Measurements from ENCODE around the gene ARHGEF28.

ARHGEF28 gene

DNA sequence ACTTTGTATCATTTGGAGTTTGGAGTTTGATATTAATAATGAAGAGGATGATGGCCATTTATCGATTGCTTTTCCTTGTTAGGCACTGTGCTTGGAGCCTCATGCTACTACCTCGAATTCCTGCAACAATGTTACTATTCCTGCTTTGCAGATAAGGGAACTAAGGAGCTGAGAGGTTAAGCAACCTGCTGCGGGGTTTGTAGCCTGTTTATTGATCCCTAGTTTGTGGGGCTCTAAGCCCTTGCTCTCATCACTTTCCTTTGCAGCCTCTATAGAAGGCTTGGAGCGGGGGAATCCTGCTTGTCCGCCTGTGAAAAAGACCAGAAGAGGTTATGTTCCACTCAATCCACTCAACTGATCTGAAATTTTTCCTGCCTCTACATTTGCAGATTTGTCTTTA, 15.8 kb downstream of the ARHGEF28 start:
- Histone ChIP-seq H3K4me1 (ENCODE audit: control insufficient read depth in 1 of 2, insufficient read depth in 2 of 2, low read length in 2 of 2) (peaks cover 0 to 3% of the 10 kb centered on the region in 2 experiments), H3K14ac (ENCODE audit: low read length) (no peak overlapping the region), H3K4ac (ENCODE audit: low read depth, low read length) (no peak overlapping the region), H3K27me3 (ENCODE audit: insufficient read depth, low read length) (no peaks in the 10 kb centered on the region), H3K18ac (ENCODE audit: low read length) (no peak overlapping the region), H3K79me1 (ENCODE audit: low read length) (no peaks in the 10 kb centered on the region), H3K27ac (ENCODE audit: low read depth, low read length) (no peak overlapping the region), H4K91ac (ENCODE audit: low read depth, low read length) (no peak overlapping the region), H3K4me2 (ENCODE audit: low read length) (no peak overlapping the region), H3K36me3 (ENCODE audit: control insufficient read depth in 1 of 2, insufficient read depth in 2 of 2, low read length in 2 of 2) (no peaks in the 10 kb centered on the region), H2BK12ac (ENCODE audit: low read length) (no peak overlapping the region), H3K4me3 (ENCODE audit: low read depth, low read length) (no peak overlapping the region), H2BK120ac (ENCODE audit: insufficient read depth, low read length, poor library complexity) (no peak overlapping the region), H3K23ac (ENCODE audit: low read length) (no peak overlapping the region), H2AK5ac (ENCODE audit: low read length) (no peak overlapping the region), H3K9ac (ENCODE audit: low read length) (no peak overlapping the region), H2BK5ac (ENCODE audit: low read depth, low read length, poor library complexity) (no peak overlapping the region), H3K9me3 (ENCODE audit: insufficient read depth, low read depth, low read length) (no peaks in the 10 kb centered on the region), H3K79me2 (ENCODE audit: control insufficient read depth, insufficient read depth, low read length, poor library complexity) (no peaks in the 10 kb centered on the region), H4K12ac (ENCODE audit: low read depth, low read length) (no peak overlapping the region), H4K8ac (ENCODE audit: low read depth, low read length) (no peak overlapping the region), H2AFZ (ENCODE audit: insufficient read depth, low read length, poor library complexity) (no peak overlapping the region)
- DNase-seq = no peak
- no CpG with 5 or more reads among the region's 5 CpGs for WGBS (ENCODE audit: extremely low coverage, insufficient coverage, insufficient read length)

- H3K4ac ChIP-seq (ENCODE audit: low read depth, low read length) = no peak overlapping the region
- H4K12ac ChIP-seq (ENCODE audit: low read depth, low read length) = no peak overlapping the region
- H2AFZ ChIP-seq (ENCODE audit: insufficient read depth, low read length, poor library complexity) = no peak overlapping the region
- H3K23ac ChIP-seq (ENCODE audit: low read length) = no peak overlapping the region
- H3K79me2 ChIP-seq (ENCODE audit: control insufficient read depth, insufficient read depth, low read length, poor library complexity) = no peaks in the 10 kb centered on the region
- no peaks in the 10 kb centered on the region for H3K9me3 ChIP-seq (ENCODE audit: insufficient read depth, low read depth, low read length)
- H3K79me1 ChIP-seq (ENCODE audit: low read length) = no peaks in the 10 kb centered on the region
- no peak overlapping the region for H3K14ac ChIP-seq (ENCODE audit: low read length)
- no peak overlapping the region for H3K4me3 ChIP-seq (ENCODE audit: low read depth, low read length)
- peaks cover 0 to 3% of the 10 kb centered on the region in 2 experiments for H3K4me1 ChIP-seq (ENCODE audit: control insufficient read depth in 1 of 2, insufficient read depth in 2 of 2, low read length in 2 of 2)
- H3K27me3 ChIP-seq (ENCODE audit: insufficient read depth, low read length) = no peaks in the 10 kb centered on the region
- H3K4me2 ChIP-seq (ENCODE audit: low read length) = no peak overlapping the region
- no peak for DNase-seq
- no peaks in the 10 kb centered on the region for H3K36me3 ChIP-seq (ENCODE audit: control insufficient read depth in 1 of 2, insufficient read depth in 2 of 2, low read length in 2 of 2)
- H2BK120ac ChIP-seq (ENCODE audit: insufficient read depth, low read length, poor library complexity) = no peak overlapping the region
- no peak overlapping the region for H4K8ac ChIP-seq (ENCODE audit: low read depth, low read length)
- H2BK12ac ChIP-seq (ENCODE audit: low read length) = no peak overlapping the region
- no CpG with 5 or more reads among the region's 4 CpGs for WGBS (ENCODE audit: extremely low coverage, insufficient coverage, insufficient read length)
- no peak overlapping the region for H3K27ac ChIP-seq (ENCODE audit: low read depth, low read length)
- H2AK5ac ChIP-seq (ENCODE audit: low read length) = no peak overlapping the region
- no peak overlapping the region for H3K9ac ChIP-seq (ENCODE audit: low read length)
- no peak overlapping the region for H4K91ac ChIP-seq (ENCODE audit: low read depth, low read length)
- no peak overlapping the region for H3K18ac ChIP-seq (ENCODE audit: low read length)
- no peak overlapping the region for H2BK5ac ChIP-seq (ENCODE audit: low read depth, low read length, poor library complexity)
Measured at GRCh38 chr5:73642344-73642743, 16.3 kb downstream of the ARHGEF28 start.

DNA sequence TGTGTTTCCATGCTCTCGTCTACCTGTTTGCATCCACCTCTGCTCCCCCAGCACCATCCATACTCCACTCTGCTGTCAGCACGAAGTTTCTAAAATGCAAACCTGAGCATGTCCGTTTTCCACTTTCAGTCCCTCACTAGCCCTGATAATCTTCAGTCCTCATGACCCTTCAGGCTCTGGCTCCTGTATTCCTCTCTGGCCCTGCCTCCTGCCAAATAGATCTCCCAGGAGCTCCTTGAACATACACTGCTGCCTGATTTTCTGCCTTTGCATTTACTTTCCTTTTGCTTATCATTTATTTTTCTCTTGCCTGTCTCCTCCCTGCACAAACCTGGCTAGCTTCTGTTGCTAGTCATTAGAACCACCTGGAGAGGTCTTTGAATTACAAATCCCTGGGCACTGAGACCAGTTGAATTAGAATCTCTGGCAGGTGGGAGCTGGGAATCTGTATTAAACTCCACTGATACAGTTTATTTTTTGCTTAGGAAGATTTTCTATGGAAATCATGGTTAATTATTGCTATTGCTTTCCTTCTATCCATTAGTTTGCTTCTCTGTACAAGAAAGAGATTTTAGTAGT, 18.5 kb downstream of the ARHGEF28 start:
- Histone ChIP-seq H4K12ac (ENCODE audit: low read depth, low read length) (no peak overlapping the region), H2BK120ac (ENCODE audit: insufficient read depth, low read length, poor library complexity) (no peak overlapping the region), H3K4me3 (ENCODE audit: low read depth, low read length) (no peak overlapping the region), H3K79me2 (ENCODE audit: control insufficient read depth, insufficient read depth, low read length, poor library complexity) (no peaks in the 10 kb centered on the region), H3K27me3 (ENCODE audit: insufficient read depth, low read length) (no peaks in the 10 kb centered on the region), H4K91ac (ENCODE audit: low read depth, low read length) (no peak overlapping the region), H2AK5ac (ENCODE audit: low read length) (no peak overlapping the region), H3K79me1 (ENCODE audit: low read length) (no peaks in the 10 kb centered on the region), H2AFZ (ENCODE audit: insufficient read depth, low read length, poor library complexity) (no peak overlapping the region), H4K8ac (ENCODE audit: low read depth, low read length) (no peak overlapping the region), H3K36me3 (ENCODE audit: control insufficient read depth in 1 of 2, insufficient read depth in 2 of 2, low read length in 2 of 2) (no peaks in the 10 kb centered on the region), H2BK12ac (ENCODE audit: low read length) (no peak overlapping the region), H2BK5ac (ENCODE audit: low read depth, low read length, poor library complexity) (no peak overlapping the region), H3K4ac (ENCODE audit: low read depth, low read length) (no peak overlapping the region), H3K18ac (ENCODE audit: low read length) (no peak overlapping the region), H3K23ac (ENCODE audit: low read length) (no peak overlapping the region), H3K27ac (ENCODE audit: low read depth, low read length) (no peak overlapping the region), H3K4me2 (ENCODE audit: low read length) (no peak overlapping the region), H3K9me3 (ENCODE audit: insufficient read depth, low read depth, low read length) (no peaks in the 10 kb centered on the region), H3K9ac (ENCODE audit: low read length) (no peak overlapping the region), H3K4me1 (ENCODE audit: control insufficient read depth in 1 of 2, insufficient read depth in 2 of 2, low read length in 2 of 2) (peaks cover 0 to 3% of the 10 kb centered on the region in 2 experiments), H3K14ac (ENCODE audit: low read length) (no peak overlapping the region)
- WGBS (ENCODE audit: extremely low coverage, insufficient coverage, insufficient read length) = no CpG with 5 or more reads among the region's 3 CpGs
- no peak for DNase-seq

- Histone ChIP-seq H3K27ac (ENCODE audit: low read depth, low read length) (no peak overlapping the region), H3K27me3 (ENCODE audit: insufficient read depth, low read length) (no peaks in the 10 kb centered on the region), H4K12ac (ENCODE audit: low read depth, low read length) (no peak overlapping the region), H3K4me2 (ENCODE audit: low read length) (no peak overlapping the region), H2BK12ac (ENCODE audit: low read length) (no peak overlapping the region), H4K91ac (ENCODE audit: low read depth, low read length) (no peak overlapping the region), H3K14ac (ENCODE audit: low read length) (no peak overlapping the region), H4K8ac (ENCODE audit: low read depth, low read length) (no peak overlapping the region), H3K4me1 (ENCODE audit: control insufficient read depth in 1 of 2, insufficient read depth in 2 of 2, low read length in 2 of 2) (no peaks in the 10 kb centered on the region), H2BK120ac (ENCODE audit: insufficient read depth, low read length, poor library complexity) (no peak overlapping the region), H3K9me3 (ENCODE audit: insufficient read depth, low read depth, low read length) (no peaks in the 10 kb centered on the region), H3K4me3 (ENCODE audit: low read depth, low read length) (no peak overlapping the region), H3K36me3 (ENCODE audit: control insufficient read depth in 1 of 2, insufficient read depth in 2 of 2, low read length in 2 of 2) (no peaks in the 10 kb centered on the region), H2BK5ac (ENCODE audit: low read depth, low read length, poor library complexity) (no peak overlapping the region), H2AK5ac (ENCODE audit: low read length) (no peak overlapping the region), H3K79me1 (ENCODE audit: low read length) (no peaks in the 10 kb centered on the region), H3K9ac (ENCODE audit: low read length) (no peak overlapping the region), H3K79me2 (ENCODE audit: control insufficient read depth, insufficient read depth, low read length, poor library complexity) (no peaks in the 10 kb centered on the region), H2AFZ (ENCODE audit: insufficient read depth, low read length, poor library complexity) (no peak overlapping the region), H3K23ac (ENCODE audit: low read length) (no peak overlapping the region), H3K18ac (ENCODE audit: low read length) (no peak overlapping the region), H3K4ac (ENCODE audit: low read depth, low read length) (no peak overlapping the region)
- DNase-seq = no peak
Measured at GRCh38 chr5:73647721-73648120, 21.7 kb downstream of the ARHGEF28 start.

All from trophoblast cell (in vitro differentiated cells and primary cell).